PC-9 (cell line): ENCODE measurements around the gene BLOC1S6.

Source experiments
- CTCF ChIP-seq: fragments of 200-600 bp; sonication (generic); conservative IDR thresholded peaks from 2 replicates; pipeline ENCODE4 v1.6.1; 2017; ENCODE audit warnings: mixed run types, antibody characterized with exemption, mild to moderate bottlenecking, moderate library complexity
- EZH2 ChIP-seq: fragments of 200-600 bp; sonication (generic); IDR thresholded peaks from 2 replicates; pipeline ENCODE4 v1.8.0; 2017; ENCODE audit warnings: antibody characterized with exemption, low read depth

DNA sequence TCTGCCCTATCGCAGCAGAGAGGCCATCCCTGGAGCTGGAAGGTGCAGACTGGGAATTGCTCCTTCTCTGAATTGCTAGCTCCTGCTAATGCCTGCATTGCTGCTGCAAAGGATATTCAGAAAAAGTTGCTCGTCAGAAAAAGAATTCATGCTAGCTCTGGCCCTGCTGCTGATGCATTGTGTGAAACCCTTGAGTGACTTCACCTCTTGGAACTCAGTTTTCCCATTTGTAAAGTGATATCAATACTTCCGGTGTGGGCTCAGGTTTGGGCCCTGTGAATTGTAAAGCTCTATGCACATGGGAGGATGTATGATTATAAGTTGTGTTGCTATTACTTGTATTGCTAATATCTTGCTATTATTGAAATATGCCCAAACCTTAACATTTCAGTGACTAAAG lies 59.0 kb downstream of the BLOC1S6 start:
- TF ChIP-seq CTCF (no peak), EZH2 (no peak)
